Activated gamma-delta T cell treated with anti-CD3 and anti-CD28 coated beads, Interleukin-2, amount 50 U/mL, for 16 hours (primary cell): ENCODE results near the gene PLCH1.

Source experiments
- DNase-seq: peaks from one replicate; pipeline ENCODE4 v3.0.0-alpha.2; 2020; ENCODE audit warnings: low read depth

PLCH1 gene

GRCh38 chr3:155334215-155334913, 410.5 kb downstream of the PLCH1 start:
- no peak for DNase-seq

GRCh38 chr3:155332716-155333115, 412.2 kb downstream of the PLCH1 start:
- DNase-seq: no peak

GRCh38 chr3:155331078-155331477, 413.8 kb downstream of the PLCH1 start:
- no peak for DNase-seq

DNA sequence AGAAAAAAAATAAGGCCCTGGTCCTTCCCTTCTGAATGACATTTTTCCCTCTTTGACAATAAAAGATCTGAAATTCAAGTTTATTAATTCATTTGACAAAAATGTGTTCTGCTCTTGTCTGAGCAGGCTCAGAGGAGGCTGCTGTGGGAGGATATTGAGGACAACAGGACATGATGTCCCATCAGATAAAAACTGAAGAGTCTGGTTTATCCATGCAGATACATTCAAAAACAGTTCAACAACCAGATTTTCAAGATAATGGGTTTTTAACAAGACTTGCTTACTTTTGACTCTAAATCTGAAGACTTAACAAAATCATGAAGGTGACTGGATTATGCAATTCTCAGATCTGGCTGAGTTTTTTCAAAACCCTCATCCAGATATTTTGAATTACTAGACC, 414.5 kb downstream of the PLCH1 start:
- no peak for DNase-seq

- no peak for DNase-seq
Measured at GRCh38 chr3:155329513-155330048, 415.3 kb downstream of the PLCH1 start.

- no peak for DNase-seq
Measured at GRCh38 chr3:155327871-155328270, 417.0 kb downstream of the PLCH1 start.

GRCh38 chr3:155327430-155327829, 417.4 kb downstream of the PLCH1 start:
- DNase-seq: no peak

DNA sequence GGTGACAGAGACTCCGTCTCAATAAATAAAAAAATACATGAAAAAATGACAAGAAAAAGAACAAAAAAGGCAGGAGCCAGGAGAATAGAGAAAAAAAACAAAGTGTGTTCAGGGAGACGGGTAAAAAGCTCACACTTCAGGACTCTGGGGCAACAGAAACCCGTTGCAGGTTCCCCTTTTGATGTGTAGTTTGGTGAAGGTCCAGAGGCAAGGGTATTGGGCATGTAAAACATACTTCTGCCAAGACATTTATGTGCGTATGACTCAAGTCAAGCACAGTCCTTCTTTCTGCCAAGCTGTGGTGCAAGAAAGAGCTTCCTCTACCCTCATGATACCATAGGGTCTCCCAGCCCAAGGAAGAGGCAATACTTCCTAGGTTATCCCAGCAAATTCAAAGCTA, 418.0 kb downstream of the PLCH1 start:
- no peak for DNase-seq

- no peak for DNase-seq
Measured at GRCh38 chr3:155326244-155326643, 418.6 kb downstream of the PLCH1 start.
